NB4 (cell line): ENCODE data around the gene GAL3ST2.

Experiments used
- CTCF ChIP-seq: IDR thresholded peaks from one replicate; pipeline ENCODE4 v1.5.1; 2012; ENCODE audit warnings: low read depth, low read length
- POLR2A ChIP-seq: IDR thresholded peaks from 2 replicates; pipeline ENCODE4 v1.6.1; 2011; ENCODE audit warnings: mild to moderate bottlenecking; ENCODE audit not compliant: insufficient read length; ENCODE audit errors: extremely low read depth
- TF ChIP-seq, protein P1 (sequence below): IDR thresholded peaks from 2 replicates; pipeline ENCODE4 v1.6.1; 2011; ENCODE audit warnings: low read depth, low read length

- TF ChIP-seq CTCF (no peak), POLR2A (no peak)
- TF ChIP-seq, protein P1, sequence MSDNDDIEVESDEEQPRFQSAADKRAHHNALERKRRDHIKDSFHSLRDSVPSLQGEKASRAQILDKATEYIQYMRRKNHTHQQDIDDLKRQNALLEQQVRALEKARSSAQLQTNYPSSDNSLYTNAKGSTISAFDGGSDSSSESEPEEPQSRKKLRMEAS, result no peak
These were observed 34.2 kb upstream of the GAL3ST2 start for GRCh38 chr2:241742320-241742939.
